B cell (primary cell): ENCODE data around the gene SHOC2. TPM values are rescaled to one million over a fixed set of nuclear protein-coding genes. Genes with fewer than 3 reads are reported as not detected.

Experiments used
- ATAC-seq: fragments of 200-7000 bp; cut with Tn5 transposase; one replicate; pipeline ENCODE4 v1.10.0; 2021; ENCODE audit warnings: low read depth, mild to moderate bottlenecking, moderate number of reproducible peaks, moderate library complexity
- CTCF ChIA-PET: fragments of 350-600 bp; sonication (Branson Sonifier 250); formaldehyde crosslinking; loops from one replicate; lab custom pipeline; 2021; ENCODE audit warnings: antibody characterized with exemption, inconsistent platforms; lab: Charles Lee
- POLR2A ChIA-PET: fragments of 350-600 bp; sonication (Branson Sonifier 250); formaldehyde crosslinking; loops from one replicate; lab custom pipeline; 2021; ENCODE audit warnings: antibody characterized with exemption; lab: Charles Lee
- DNase-seq: peaks from one replicate; pipeline ENCODE4 v3.0.0; 2013
- H2AFZ ChIP-seq: 2 replicates; pipeline ENCODE4 v1.6.1; 2012; ENCODE audit warnings: mild to moderate bottlenecking, low read depth, low read length; ENCODE audit not compliant: insufficient read depth, poor library complexity, severe bottlenecking
- H3K27ac ChIP-seq, 2 donors: 1 replicate in 1 of 2; 2 replicates in 1 of 2; pipeline ENCODE4 v1.5.1; 2012 to 2013; ENCODE audit warnings: low read length in 2 of 2, mild to moderate bottlenecking in 2 of 2, moderate library complexity in 1 of 2
- H3K27me3 ChIP-seq, 4 experiments: fragments of 200-600 bp in 1 of 4; sonication (generic) in 1 of 4; replicated peaks in 1 of 4; 1 replicate in 2 of 4; 2 replicates in 2 of 4; pipeline versions ENCODE4 v1.6.1 to v1.7.0; 2013 to 2016; ENCODE audit warnings: low read length in 3 of 4, mild to moderate bottlenecking in 2 of 4, mixed read lengths in 1 of 4, moderate library complexity in 1 of 4; ENCODE audit not compliant: insufficient read depth in 4 of 4, control insufficient read depth in 3 of 4; ENCODE audit errors: control extremely low read depth in 1 of 4
- H3K36me3 ChIP-seq, 2 experiments: replicated peaks in 1 of 2; 1 replicate in 1 of 2; 2 replicates in 1 of 2; pipeline versions ENCODE4 v1.6.1 to v1.7.1; 2013; ENCODE audit warnings: low read length in 1 of 2; ENCODE audit not compliant: insufficient read depth in 2 of 2, control insufficient read depth in 1 of 2; ENCODE audit errors: control extremely low read depth in 1 of 2, extremely low read depth in 1 of 2
- H3K4me1 ChIP-seq, 2 donors: fragments of 200-600 bp in 1 of 2; sonication (generic) in 1 of 2; 1 replicate in 1 of 2; 2 replicates in 1 of 2; pipeline versions ENCODE4 v1.5.1 to v1.6.1; 2013 to 2017; ENCODE audit warnings: low read length in 2 of 2; ENCODE audit not compliant: control insufficient read depth in 2 of 2, insufficient read depth in 2 of 2
- H3K4me2 ChIP-seq: replicated peaks from 2 replicates; pipeline ENCODE3; 2012; ENCODE audit warnings: mild to moderate bottlenecking, low read depth, low read length; ENCODE audit not compliant: poor library complexity, severe bottlenecking
- H3K4me3 ChIP-seq, 5 experiments: fragments of 200-600 bp in 1 of 5; sonication (generic) in 1 of 5; 1 replicate in 3 of 5; 2 replicates in 2 of 5; pipeline versions ENCODE4 v1.5.1 to v1.7.0; 2011 to 2016; ENCODE audit warnings: low read length in 4 of 5, mild to moderate bottlenecking in 4 of 5, low read depth in 2 of 5, control low read depth in 1 of 5, moderate library complexity in 1 of 5; ENCODE audit not compliant: insufficient read depth in 1 of 5; ENCODE audit errors: control extremely low read depth in 1 of 5, extremely low read depth in 1 of 5
- H3K79me2 ChIP-seq: fragments of 200-600 bp; sonication (generic); one replicate; pipeline ENCODE4 v1.6.0; 2016; ENCODE audit warnings: low read length; ENCODE audit not compliant: control insufficient read depth, insufficient read depth
- H3K9ac ChIP-seq: fragments of 200-600 bp; sonication (generic); 2 replicates; pipeline ENCODE4 v1.6.1; 2017; ENCODE audit warnings: mild to moderate bottlenecking, low read length, moderate library complexity
- H3K9me3 ChIP-seq, 3 donors: one replicate each; pipeline versions ENCODE4 v1.6.1 to v1.7.1; 2013; ENCODE audit warnings: low read length in 2 of 3; ENCODE audit not compliant: control insufficient read depth in 2 of 3, insufficient read depth in 1 of 3; ENCODE audit errors: control extremely low read depth in 1 of 3
- H4K20me1 ChIP-seq: 2 replicates; pipeline ENCODE4 v1.6.0; 2012; ENCODE audit warnings: mild to moderate bottlenecking, low read length; ENCODE audit not compliant: insufficient read depth, control insufficient read depth, poor library complexity, severe bottlenecking
- H3K27ac Mint-ChIP-seq: one replicate; pipeline ENCODE4 v1.8.0; 2021; ENCODE audit warnings: mixed read lengths
- H3K27me3 Mint-ChIP-seq: one replicate; pipeline ENCODE4 v1.8.0; 2021; ENCODE audit warnings: mixed read lengths
- H3K4me1 Mint-ChIP-seq: one replicate; pipeline ENCODE4 v1.8.0; 2021; ENCODE audit warnings: mixed read lengths
- H3K4me3 Mint-ChIP-seq: one replicate; pipeline ENCODE4 v1.8.0; 2021; ENCODE audit warnings: mixed read lengths
- H3K9me3 Mint-ChIP-seq: one replicate; pipeline ENCODE4 v1.8.0; 2022; ENCODE audit warnings: mixed read lengths; ENCODE audit not compliant: insufficient read depth
- CTCF ChIP-seq: fragments of 200-600 bp; IDR thresholded peaks from one replicate; pipeline ENCODE4 v1.8.0; 2022; ENCODE audit warnings: antibody characterized with exemption, mild to moderate bottlenecking
- EZH2 ChIP-seq: IDR thresholded peaks from 2 replicates; pipeline ENCODE4 v1.6.1; 2012; ENCODE audit warnings: borderline replicate concordance, low read depth, mild to moderate bottlenecking, moderate library complexity, low read length; ENCODE audit not compliant: insufficient read depth, poor library complexity, severe bottlenecking
- WGBS: methylation state at CpG from one replicate; pipeline ENCODE4 v1.1.5; 2013; ENCODE audit warnings: missing lambda C conversion rate; ENCODE audit not compliant: insufficient coverage; 5-methylcytosine and 5-hydroxymethylcytosine counted together
- intact Hi-C: fragments of 100-400 bp; cut with micrococcal nuclease; formaldehyde crosslinking; loops from one replicate; pipeline ENCODE4 v1.10.0; 2022
- polyA plus RNA-seq: library from polyadenylated mRNA; depleted of rRNA; stranded (reverse); fragments of >200 nt; gene quantifications from 2 replicates; pipeline ENCODE4 v1.2.3, GENCODE V29; 2012
- total RNA-seq, 2 donors: library from RNA; stranded (reverse); fragments of 120-200 nt in 1 of 2; gene quantifications; 1 replicate in 1 of 2; 2 replicates in 1 of 2; pipeline versions ENCODE4 v1.2.3 to v1.2.4, GENCODE V29; 2013 to 2022

The SHOC2 gene
- total and polyA plus RNA-seq, 2 donors (not counting 1 experiment from before 2014, with no cell fraction given): 13.3 to 116 TPM

- Histone ChIP-seq H3K9ac (peak overlapping the region; percentile 88), H2AFZ (peak overlapping the region; percentile 68), H3K4me1 (peaks cover 63 to 68% of the 10 kb centered on the region in 2 donors), H3K27ac (peak overlapping the region; percentile 89 to 94), H3K4me3 (peak overlapping the region; percentile 56 to 89 (median 85)), H3K27me3 (no peaks in the 10 kb centered on the region), H3K79me2 (peaks cover 65% of the 10 kb centered on the region), H3K4me2 (peak overlapping the region; percentile 87), H3K36me3 (peaks cover 0 to 4% of the 10 kb centered on the region in 2 experiments), H3K9me3 (no peaks in the 10 kb centered on the region), H4K20me1 (peaks cover 8% of the 10 kb centered on the region)
- ChIA-PET POLR2A (interaction anchor here (0.6 to 2.7 kb wide), 5 partner anchors 10 to 49 kb away, joined by 3 to 44 read pairs (median 4); no protein-coding TSS in a partner anchor), CTCF (interaction anchor here (0.7 to 1.5 kb wide), 8 partner anchors 12 to 125 kb away, joined by 3 to 14 read pairs (median 4); partner anchors contain the start of gene BBIP1)
- intact Hi-C loops: loop anchor here (1.0 to 5.0 kb wide), 2 partner anchors 29 to 259 kb away; no protein-coding TSS in a partner anchor
- TF ChIP-seq EZH2: no peak
- no peak for TF ChIP-seq CTCF
- H3K27ac Mint-ChIP-seq: peak overlapping the region; percentile 96
- H3K9me3 Mint-ChIP-seq: no peaks in the 10 kb centered on the region
- ATAC-seq (no peak), DNase-seq (no peak)
- H3K4me3 Mint-ChIP-seq: peak overlapping the region; percentile 91
- 71% methylated on average over 10 of the region's 13 CpGs for WGBS
- H3K27me3 Mint-ChIP-seq: no peaks in the 10 kb centered on the region
- H3K4me1 Mint-ChIP-seq: peaks cover 66% of the 10 kb centered on the region
Measured at GRCh38 chr10:110870823-110871297, 48.5 kb upstream of the SHOC2 start.
